Ascending aorta (tissue), 2 donors: ENCODE data around the gene KNDC1. TPM values are rescaled to one million over a fixed set of nuclear protein-coding genes. Genes with fewer than 3 reads are reported as not detected.

Source experiments
- DNase-seq, 2 donors: peaks; one replicate each; pipeline ENCODE4 v3.0.0-alpha.2; 2019; ENCODE audit warnings: low spot score in 2 of 2
- H3K27ac ChIP-seq, 2 donors: fragments of 200-600 bp; sonication (generic); one replicate each; pipeline ENCODE4 v1.5.1; 2016 to 2017; ENCODE audit warnings: mild to moderate bottlenecking in 1 of 2
- H3K27me3 ChIP-seq: fragments of 200-600 bp; sonication (generic); one replicate; pipeline ENCODE4 v1.5.1; 2017
- H3K36me3 ChIP-seq, 2 donors: fragments of 200-600 bp; sonication (generic); one replicate each; pipeline ENCODE4 v1.5.1; 2016
- H3K4me1 ChIP-seq, 2 donors: fragments of 200-600 bp; sonication (generic); one replicate each; pipeline ENCODE4 v1.5.1; 2016 to 2017; ENCODE audit warnings: mild to moderate bottlenecking in 1 of 2
- H3K4me3 ChIP-seq, 2 donors: fragments of 200-600 bp; sonication (generic); one replicate each; pipeline ENCODE4 v1.5.1; 2016 to 2017; ENCODE audit warnings: mild to moderate bottlenecking in 1 of 2
- H3K9me3 ChIP-seq, 2 donors: fragments of 200-600 bp; sonication (generic); one replicate each; pipeline ENCODE4 v1.5.1; 2016
- CTCF ChIP-seq, 3 experiments: fragments of 200-600 bp in 2 of 3; fragments of 450-650 bp in 1 of 3; sonication (generic) in 2 of 3; IDR thresholded peaks; one replicate each; pipeline ENCODE4 v1.5.1; 2016 to 2019; ENCODE audit warnings: antibody characterized with exemption in 3 of 3, mild to moderate bottlenecking in 1 of 3, moderate library complexity in 1 of 3
- intact Hi-C: fragments of 100-400 bp; cut with DNase I; formaldehyde crosslinking; loops from one replicate; pipeline ENCODE4 v1.15.1; 2023
- total RNA-seq: library from RNA; depleted of rRNA; stranded (reverse); fragments of >200 nt; gene quantifications from one replicate; pipeline ENCODE4 v1.1.0, GENCODE V29; 2016

The KNDC1 gene
- total RNA-seq, 1 donor from 2014 or later = 0.21 TPM

- H3K4me3 ChIP-seq = no peak overlapping the region
- H3K27me3 ChIP-seq = peaks cover 19% of the 10 kb centered on the region
- no peak for DNase-seq
- no peak overlapping the region for H3K27ac ChIP-seq
- no peaks in the 10 kb centered on the region for H3K9me3 ChIP-seq
- no peaks in the 10 kb centered on the region for H3K36me3 ChIP-seq
- TF ChIP-seq CTCF (IDR thresholded peaks at IDR 0.05) = no peak
- peaks cover 0 to 3% of the 10 kb centered on the region in 2 donors for H3K4me1 ChIP-seq
- intact Hi-C loops = no loop called here
Observed at GRCh38 chr10:133239990-133240389, 80.0 kb downstream of the KNDC1 start.

GRCh38 chr10:133241501-133242205, 81.6 kb downstream of the KNDC1 start:
- peaks cover 8% of the 10 kb centered on the region for H3K27me3 ChIP-seq
- peaks cover 0 to 3% of the 10 kb centered on the region in 2 donors for H3K4me1 ChIP-seq
- TF ChIP-seq CTCF (IDR thresholded peaks at IDR 0.05) = no peak
- H3K4me3 ChIP-seq = peak overlapping the region in 1 of 2 donors; percentile 9
- H3K27ac ChIP-seq = no peak overlapping the region
- H3K9me3 ChIP-seq = no peaks in the 10 kb centered on the region
- H3K36me3 ChIP-seq = no peaks in the 10 kb centered on the region
- no peak for DNase-seq
- intact Hi-C loops = no loop called here

- TF ChIP-seq CTCF (IDR thresholded peaks at IDR 0.05) = no peak
- Histone ChIP-seq H3K27me3 (peaks cover 3% of the 10 kb centered on the region), H3K4me1 (no peaks in the 10 kb centered on the region), H3K36me3 (no peaks in the 10 kb centered on the region), H3K27ac (no peak overlapping the region), H3K4me3 (no peak overlapping the region), H3K9me3 (no peaks in the 10 kb centered on the region)
- intact Hi-C loops = no loop called here
- no peak for DNase-seq
Observed at GRCh38 chr10:133242611-133243356, 82.8 kb downstream of the KNDC1 start.

- intact Hi-C loops = no loop called here
- no peaks in the 10 kb centered on the region for H3K27me3 ChIP-seq
- DNase-seq = no peak
Observed at GRCh38 chr10:133243593-133243992, 83.6 kb downstream of the KNDC1 start.

More at GRCh38 chr10:133243593-133243992, 83.6 kb downstream of the KNDC1 start:
- no peak for TF ChIP-seq CTCF (IDR thresholded peaks at IDR 0.05)
- no peak overlapping the region for H3K4me3 ChIP-seq
- no peaks in the 10 kb centered on the region for H3K36me3 ChIP-seq
- no peaks in the 10 kb centered on the region for H3K9me3 ChIP-seq
- H3K27ac ChIP-seq = no peak overlapping the region
- H3K4me1 ChIP-seq = no peaks in the 10 kb centered on the region
